ENCODE results near the gene HPCAL1. TPM values are rescaled to one million over a fixed set of nuclear protein-coding genes. Genes with fewer than 3 reads are reported as not detected.

Gene HPCAL1
- total and polyA plus RNA-seq, 4 experiments from 2014 or later: 77.1 to 114 (median 90.4) TPM

- H3K9me3 ChIP-seq (ENCODE audit: control insufficient read depth in 1 of 2, low read length in 2 of 2): no peaks in the 10 kb centered on the region
- ChIA-PET CTCF (ENCODE audit: partially characterized antibody) (no interaction called here), POLR2A (ENCODE audit: partially characterized antibody) (no interaction called here)
- intact Hi-C loops (cut with micrococcal nuclease): no loop called here
- Mint-ChIP-seq H3K27me3 (no peaks in the 10 kb centered on the region), H3K4me1 (peaks cover 4 to 17% (median 10%) of the 10 kb centered on the region in 4 donors), H3K4me3 (no peak overlapping the region), H3K36me3 (no peaks in the 10 kb centered on the region), H3K9me3 (no peaks in the 10 kb centered on the region), H3K27ac (peak overlapping the region in 1 of 7 donors; percentile 10)
- DNase-seq: no peak
- H3K36me3 ChIP-seq (ENCODE audit: insufficient read depth, low read length): no peaks in the 10 kb centered on the region
- H3K27me3 ChIP-seq (ENCODE audit: insufficient read depth, low read length): no peaks in the 10 kb centered on the region
- peaks cover 10% of the 10 kb centered on the region for H3K4me1 ChIP-seq (ENCODE audit: insufficient read depth, low read length)
- no peak overlapping the region for H3K4me3 ChIP-seq (ENCODE audit: low read length in 2 of 2)
- no peak overlapping the region for H3K27ac ChIP-seq (ENCODE audit: low read depth, low read length)
Observed at GRCh38 chr2:10281891-10282290, 20.8 kb upstream of the HPCAL1 start.

GRCh38 chr2:10282611-10283105, 20.0 kb upstream of the HPCAL1 start:
- ChIA-PET POLR2A (ENCODE audit: partially characterized antibody) (no interaction called here), CTCF (ENCODE audit: partially characterized antibody) (interaction anchor here (1.2 kb wide), 1 partner anchor 152 kb away, joined by 3 read pairs; no protein-coding TSS in a partner anchor)
- no peak for DNase-seq
- H3K4me3 ChIP-seq (ENCODE audit: low read length in 2 of 2): no peak overlapping the region
- H3K27me3 ChIP-seq (ENCODE audit: insufficient read depth, low read length): no peaks in the 10 kb centered on the region
- H3K9me3 ChIP-seq (ENCODE audit: control insufficient read depth in 1 of 2, low read length in 2 of 2): no peaks in the 10 kb centered on the region
- H3K4me3 Mint-ChIP-seq: no peak overlapping the region
- H3K36me3 ChIP-seq (ENCODE audit: insufficient read depth, low read length): no peaks in the 10 kb centered on the region
- peak overlapping the region in 1 of 7 donors; percentile 19 for H3K27ac Mint-ChIP-seq
- H3K4me1 Mint-ChIP-seq: peaks cover 4 to 10% (median 9%) of the 10 kb centered on the region in 4 donors
- intact Hi-C loops (cut with micrococcal nuclease): no loop called here
- H3K27me3 Mint-ChIP-seq: no peaks in the 10 kb centered on the region
- no peaks in the 10 kb centered on the region for H3K36me3 Mint-ChIP-seq
- no peak overlapping the region for H3K27ac ChIP-seq (ENCODE audit: low read depth, low read length)
- H3K4me1 ChIP-seq (ENCODE audit: insufficient read depth, low read length): peaks cover 10% of the 10 kb centered on the region
- no peaks in the 10 kb centered on the region for H3K9me3 Mint-ChIP-seq

DNA sequence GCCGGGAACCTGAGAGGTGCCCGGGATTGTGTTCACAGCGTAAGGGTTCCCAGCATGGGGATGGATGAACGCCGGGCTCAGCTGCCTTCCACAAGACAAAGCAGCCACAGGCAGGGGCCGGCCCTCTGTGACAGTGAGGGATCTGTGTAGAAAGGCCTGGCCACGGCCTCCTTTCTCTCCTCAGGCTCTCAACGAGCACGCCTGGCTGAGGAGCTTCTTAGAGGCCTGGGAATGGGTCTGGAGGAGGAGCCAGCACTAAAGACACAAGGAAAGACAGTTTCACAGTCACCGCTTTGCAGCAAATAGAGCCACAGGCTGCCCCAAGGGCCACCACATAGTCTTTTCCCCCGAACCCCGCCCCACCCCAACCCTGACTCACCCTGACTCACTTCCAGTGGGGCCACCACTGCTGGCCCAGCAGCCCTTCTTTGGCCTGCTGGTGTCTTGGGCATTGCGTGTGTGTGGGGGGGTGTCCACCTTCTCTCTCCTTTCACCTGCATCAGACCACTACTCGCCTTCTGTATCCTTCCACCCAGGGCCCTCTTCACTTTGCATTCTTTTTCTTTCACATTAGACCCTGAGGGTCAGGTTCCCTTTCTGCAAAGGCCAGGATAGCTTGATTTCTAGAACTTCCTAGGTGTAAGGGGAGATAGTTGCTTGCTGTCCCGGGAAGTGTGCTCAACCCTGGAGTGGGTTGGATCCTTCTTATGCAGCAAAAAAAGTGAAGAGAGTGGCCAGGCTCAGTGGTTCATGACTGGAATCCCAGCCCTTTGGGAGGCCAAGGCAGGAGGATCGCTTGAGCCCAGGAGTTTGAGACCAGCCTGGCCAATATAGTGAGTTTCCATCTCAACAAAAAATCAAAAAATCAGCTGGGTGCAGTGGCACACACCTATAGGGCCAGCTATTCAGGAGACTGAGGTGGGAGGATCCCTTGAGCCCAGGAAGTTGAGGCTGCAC, 19.3 kb upstream of the HPCAL1 start:
- Mint-ChIP-seq H3K36me3 (no peaks in the 10 kb centered on the region), H3K27ac (no peak overlapping the region), H3K4me1 (peaks cover 2 to 6% (median 5%) of the 10 kb centered on the region in 4 donors), H3K27me3 (no peaks in the 10 kb centered on the region), H3K9me3 (no peaks in the 10 kb centered on the region), H3K4me3 (no peak overlapping the region)
- no peak for DNase-seq
- no peaks in the 10 kb centered on the region for H3K36me3 ChIP-seq (ENCODE audit: insufficient read depth, low read length)
- H3K27ac ChIP-seq (ENCODE audit: low read depth, low read length): no peak overlapping the region
- H3K27me3 ChIP-seq (ENCODE audit: insufficient read depth, low read length): no peaks in the 10 kb centered on the region
- H3K4me1 ChIP-seq (ENCODE audit: insufficient read depth, low read length): peaks cover 2% of the 10 kb centered on the region
- intact Hi-C loops (cut with micrococcal nuclease): no loop called here
- POLR2A ChIA-PET (ENCODE audit: partially characterized antibody): interaction anchor here (1.2 kb wide), 1 partner anchor 23 kb away, joined by 3 read pairs; no protein-coding TSS in a partner anchor
- no peaks in the 10 kb centered on the region for H3K9me3 ChIP-seq (ENCODE audit: control insufficient read depth in 1 of 2, low read length in 2 of 2)
- H3K4me3 ChIP-seq (ENCODE audit: low read length in 2 of 2): no peak overlapping the region
- CTCF ChIA-PET (ENCODE audit: partially characterized antibody): interaction anchor here (1.2 kb wide), 1 partner anchor 152 kb away, joined by 3 read pairs; no protein-coding TSS in a partner anchor

- no peak for DNase-seq
- H3K4me3 Mint-ChIP-seq: no peak overlapping the region
- POLR2A ChIA-PET (ENCODE audit: partially characterized antibody): interaction anchor here (0.9 to 1.2 kb wide), 2 partner anchors 22 to 46 kb away, joined by 3 read pairs; no protein-coding TSS in a partner anchor
- no peaks in the 10 kb centered on the region for H3K36me3 Mint-ChIP-seq
- CTCF ChIA-PET (ENCODE audit: partially characterized antibody): interaction anchor here (0.8 to 1.2 kb wide), 2 partner anchors 125 to 151 kb away, joined by 3 read pairs; no protein-coding TSS in a partner anchor
- no peaks in the 10 kb centered on the region for H3K27me3 Mint-ChIP-seq
- intact Hi-C loops (cut with micrococcal nuclease): no loop called here
- Histone ChIP-seq H3K36me3 (ENCODE audit: insufficient read depth, low read length) (no peaks in the 10 kb centered on the region), H3K4me1 (ENCODE audit: insufficient read depth, low read length) (no peaks in the 10 kb centered on the region), H3K27me3 (ENCODE audit: insufficient read depth, low read length) (no peaks in the 10 kb centered on the region), H3K9me3 (ENCODE audit: control insufficient read depth in 1 of 2, low read length in 2 of 2) (no peaks in the 10 kb centered on the region), H3K27ac (ENCODE audit: low read depth, low read length) (no peak overlapping the region), H3K4me3 (ENCODE audit: low read length in 2 of 2) (no peak overlapping the region)
- no peak overlapping the region for H3K27ac Mint-ChIP-seq
- no peaks in the 10 kb centered on the region for H3K9me3 Mint-ChIP-seq
- H3K4me1 Mint-ChIP-seq: peaks cover 0 to 1% (median 0%) of the 10 kb centered on the region in 4 donors
Observed at GRCh38 chr2:10284108-10284870, 18.4 kb upstream of the HPCAL1 start.

- POLR2A ChIA-PET (ENCODE audit: partially characterized antibody): no interaction called here
- H3K27me3 ChIP-seq (ENCODE audit: insufficient read depth, low read length): no peaks in the 10 kb centered on the region
- Mint-ChIP-seq H3K9me3 (no peaks in the 10 kb centered on the region), H3K4me3 (no peak overlapping the region), H3K4me1 (peaks cover 0 to 1% (median 0%) of the 10 kb centered on the region in 4 donors), H3K27me3 (no peaks in the 10 kb centered on the region), H3K27ac (peak overlapping the region in 1 of 7 donors; percentile 57), H3K36me3 (no peaks in the 10 kb centered on the region)
- no peak for DNase-seq
- CTCF ChIA-PET (ENCODE audit: partially characterized antibody): interaction anchor here (0.8 kb wide), 1 partner anchor 124 kb away, joined by 3 read pairs; no protein-coding TSS in a partner anchor
- H3K4me3 ChIP-seq (ENCODE audit: low read length in 2 of 2): no peak overlapping the region
- intact Hi-C loops (cut with micrococcal nuclease): no loop called here
- H3K36me3 ChIP-seq (ENCODE audit: insufficient read depth, low read length): no peaks in the 10 kb centered on the region
- H3K4me1 ChIP-seq (ENCODE audit: insufficient read depth, low read length): no peaks in the 10 kb centered on the region
- no peak overlapping the region for H3K27ac ChIP-seq (ENCODE audit: low read depth, low read length)
- no peaks in the 10 kb centered on the region for H3K9me3 ChIP-seq (ENCODE audit: control insufficient read depth in 1 of 2, low read length in 2 of 2)
Observed at GRCh38 chr2:10285191-10285555, 17.5 kb upstream of the HPCAL1 start.

DNA sequence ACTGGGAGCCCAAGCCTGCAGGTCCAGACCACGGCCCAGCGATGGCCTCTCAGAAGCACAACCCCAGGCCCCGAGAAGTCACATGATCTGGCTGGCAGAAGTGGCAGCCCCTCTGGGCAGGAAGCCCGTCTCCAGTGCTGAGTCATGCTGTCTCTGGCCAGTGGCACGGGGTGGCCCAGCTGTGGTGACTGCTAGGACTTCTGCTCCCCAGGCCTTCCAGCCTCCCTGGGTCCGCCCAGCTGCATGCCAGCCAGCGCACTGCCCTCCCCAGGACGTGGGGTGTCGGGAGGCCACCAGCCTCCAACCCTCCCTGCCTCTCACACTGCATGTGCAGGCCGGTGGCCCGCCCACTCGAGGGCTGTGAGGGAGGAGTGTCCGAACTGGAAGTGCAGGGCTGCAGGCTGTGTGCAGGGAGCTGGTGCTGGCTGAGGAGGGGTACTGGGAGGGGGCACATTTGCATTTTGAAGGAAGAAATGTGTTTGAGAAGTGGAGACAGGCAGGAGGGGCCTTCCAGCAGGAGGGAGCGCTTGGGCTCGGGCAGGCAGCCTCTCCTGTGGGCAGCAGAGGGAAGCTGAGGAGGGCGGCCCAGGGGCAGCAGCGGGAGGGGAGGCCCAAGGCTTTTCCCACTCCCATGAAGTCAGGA, 17.0 kb upstream of the HPCAL1 start:
- DNase-seq: no peak
- CTCF ChIA-PET (ENCODE audit: partially characterized antibody): interaction anchor here (0.8 to 2.2 kb wide), 2 partner anchors 16 to 124 kb away, joined by 3 to 7 read pairs; no protein-coding TSS in a partner anchor
- POLR2A ChIA-PET (ENCODE audit: partially characterized antibody): no interaction called here

More for the DNA sequence above, 17.0 kb upstream of the HPCAL1 start:
- H3K4me1 Mint-ChIP-seq: peaks cover 0 to 1% (median 0%) of the 10 kb centered on the region in 4 donors
- H3K9me3 Mint-ChIP-seq: no peaks in the 10 kb centered on the region
- intact Hi-C loops (cut with micrococcal nuclease): no loop called here
- H3K4me1 ChIP-seq (ENCODE audit: insufficient read depth, low read length): no peaks in the 10 kb centered on the region
- no peaks in the 10 kb centered on the region for H3K36me3 Mint-ChIP-seq
- H3K36me3 ChIP-seq (ENCODE audit: insufficient read depth, low read length): no peaks in the 10 kb centered on the region
- H3K27ac ChIP-seq (ENCODE audit: low read depth, low read length): no peak overlapping the region
- no peaks in the 10 kb centered on the region for H3K9me3 ChIP-seq (ENCODE audit: control insufficient read depth in 1 of 2, low read length in 2 of 2)
- H3K4me3 ChIP-seq (ENCODE audit: low read length in 2 of 2): no peak overlapping the region
- no peak overlapping the region for H3K4me3 Mint-ChIP-seq
- H3K27me3 Mint-ChIP-seq: no peaks in the 10 kb centered on the region
- no peak overlapping the region for H3K27ac Mint-ChIP-seq
- no peaks in the 10 kb centered on the region for H3K27me3 ChIP-seq (ENCODE audit: insufficient read depth, low read length)
